HCT116 (cell line): ENCODE measurements around the gene PLB1. TPM values are rescaled to one million over a fixed set of nuclear protein-coding genes. Genes with fewer than 3 reads are reported as not detected.

Experiments
- ATAC-seq: fragments of 200-7000 bp; cut with Tn5 transposase; 2 replicates; pipeline ENCODE4 v1.9.1; 2020; ENCODE audit warnings: mild to moderate bottlenecking, moderate library complexity
- BruUV-seq: library from RNA; stranded (reverse); fragments of 400-500 nt; replicated peaks from 2 replicates; lab custom pipeline; 2021; lab: Mats Ljungman, UMichigan
- CTCF ChIA-PET: fragments of 300-600 bp; sonication (Branson Sonifier 250); formaldehyde crosslinking; loops from one replicate; lab custom pipeline; 2021; ENCODE audit warnings: antibody characterized with exemption; lab: Charles Lee
- POLR2A ChIA-PET: fragments of 300-600, 350-600 bp; sonication (Branson Sonifier 250); formaldehyde crosslinking; loops from one replicate; lab custom pipeline; 2021; ENCODE audit warnings: antibody characterized with exemption; lab: Charles Lee
- RAD21 ChIA-PET, 2 experiments: fragments of 300-600 bp; sonication (Branson Sonifier 250); formaldehyde crosslinking; loops; one replicate each; lab custom pipeline; 2023; ENCODE audit warnings: low total read pairs in 2 of 2; ENCODE audit not compliant: uncharacterized antibody in 2 of 2, unreplicated experiment in 2 of 2, low non-redundant PET in 1 of 2; lab: Charles Lee
- DNase-seq: peaks from one replicate; pipeline ENCODE4 v3.0.0-alpha.2; 2010; ENCODE audit warnings: low read depth, low spot score
- H2AFZ ChIP-seq: fragments of 200-600 bp; shearing (Covaris generic), sonication (generic); 2 replicates; pipeline ENCODE4 v1.6.1; 2017; ENCODE audit warnings: low read depth, mixed run types, mixed read lengths, antibody characterized with exemption, low read length; ENCODE audit not compliant: poor library complexity, severe bottlenecking
- H3K27ac ChIP-seq: 2 replicates; pipeline ENCODE4 v1.5.1; 2012; ENCODE audit warnings: low read depth, low read length
- H3K27me3 ChIP-seq: fragments of 200-600 bp; sonication (generic); 2 replicates; pipeline ENCODE4 v1.6.1; 2016; ENCODE audit warnings: mixed run types, low read length, mixed read lengths; ENCODE audit not compliant: insufficient read depth
- H3K36me3 ChIP-seq, 2 experiments: fragments of 200-500 bp in 1 of 2; fragments of 200-600 bp in 1 of 2; sonication (Bioruptor generic) in 1 of 2; sonication (generic) in 1 of 2; 2 replicates each; pipeline versions ENCODE4 v1.5.1 to v1.6.1; 2014 to 2016; ENCODE audit warnings: low read length in 2 of 2, inconsistent platforms in 1 of 2, mixed read lengths in 1 of 2, mixed run types in 1 of 2; ENCODE audit not compliant: insufficient read depth in 2 of 2, control insufficient read depth in 1 of 2
- H3K4me1 ChIP-seq, 2 experiments: fragments of 200-600 bp in 1 of 2; sonication (generic) in 1 of 2; 2 replicates each; pipeline versions ENCODE4 v1.5.1 to v1.6.1; 2012 to 2017; ENCODE audit warnings: low read length in 2 of 2, inconsistent platforms in 1 of 2, mild to moderate bottlenecking in 1 of 2, mixed read lengths in 1 of 2, mixed run types in 1 of 2, moderate library complexity in 1 of 2; ENCODE audit not compliant: insufficient read depth in 2 of 2, control insufficient read depth in 1 of 2
- H3K4me2 ChIP-seq: fragments of 200-600 bp; sonication (generic); 2 replicates; pipeline ENCODE4 v1.6.1; 2017; ENCODE audit warnings: mixed run types, low read length, mixed read lengths
- H3K4me3 ChIP-seq, 2 experiments: fragments of 200-600 bp in 1 of 2; sonication (generic) in 1 of 2; replicated peaks in 1 of 2; 2 replicates each; pipeline ENCODE4 v1.5.1; 2011 to 2016; ENCODE audit warnings: low read length in 2 of 2, control low read depth in 1 of 2, low read depth in 1 of 2, mild to moderate bottlenecking in 1 of 2, mixed read lengths in 1 of 2, mixed run types in 1 of 2
- H3K79me2 ChIP-seq: fragments of 200-600 bp; sonication (generic); 2 replicates; pipeline ENCODE4 v1.6.1; 2017; ENCODE audit warnings: mild to moderate bottlenecking, mixed run types, low read length, moderate library complexity, mixed read lengths; ENCODE audit not compliant: insufficient read depth
- H3K9ac ChIP-seq: fragments of 200-600 bp; sonication (generic); 2 replicates; pipeline ENCODE4 v1.6.1; 2016; ENCODE audit warnings: low read length, mixed read lengths
- H3K9me2 ChIP-seq: fragments of 200-600 bp; sonication (generic), shearing (Covaris generic); 2 replicates; pipeline ENCODE4 v1.6.1; 2017; ENCODE audit warnings: mixed run types, mild to moderate bottlenecking, moderate library complexity; ENCODE audit not compliant: insufficient read depth
- H3K9me3 ChIP-seq, 2 experiments: fragments of 200-500 bp in 1 of 2; fragments of 200-600 bp in 1 of 2; sonication (Bioruptor generic) in 1 of 2; sonication (generic) in 1 of 2; 2 replicates each; pipeline ENCODE4 v1.6.1; 2014 to 2017; ENCODE audit warnings: low read length in 2 of 2, mixed read lengths in 2 of 2, inconsistent platforms in 1 of 2, low read depth in 1 of 2, mild to moderate bottlenecking in 1 of 2, mixed run types in 1 of 2, moderate library complexity in 1 of 2; ENCODE audit not compliant: control insufficient read depth in 1 of 2, insufficient read depth in 1 of 2
- H4K20me1 ChIP-seq: fragments of 200-600 bp; sonication (generic), shearing (Covaris generic); 2 replicates; pipeline ENCODE4 v1.6.1; 2017; ENCODE audit warnings: mixed run types, mild to moderate bottlenecking, moderate library complexity; ENCODE audit not compliant: insufficient read depth
- ATF3 ChIP-seq: IDR thresholded peaks from 2 replicates; pipeline ENCODE4 v1.6.1; 2012
- CEBPB ChIP-seq: IDR thresholded peaks from 2 replicates; pipeline ENCODE4 v1.6.1; 2012; ENCODE audit warnings: low read depth
- CTCF ChIP-seq, 3 experiments: fragments of 200-600 bp in 1 of 3; sonication (generic) in 1 of 3; IDR thresholded peaks in 2 of 3; conservative IDR thresholded peaks in 1 of 3; 2 replicates each; pipeline ENCODE4 v1.5.1; 2012 to 2017; ENCODE audit warnings: low read depth in 2 of 3, low read length in 2 of 3, antibody characterized with exemption in 1 of 3, borderline replicate concordance in 1 of 3, control low read depth in 1 of 3, mild to moderate bottlenecking in 1 of 3, mixed read lengths in 1 of 3, mixed run types in 1 of 3, moderate library complexity in 1 of 3; ENCODE audit not compliant: insufficient read depth in 1 of 3
- EGR1 ChIP-seq: IDR thresholded peaks from 2 replicates; pipeline ENCODE4 v1.6.1; 2012; ENCODE audit warnings: low read depth
- ELF1 ChIP-seq: IDR thresholded peaks from 2 replicates; pipeline ENCODE4 v1.6.1; 2012; ENCODE audit warnings: low read depth, borderline replicate concordance
- EZH2phosphoT487 ChIP-seq: fragments of 200-600 bp; IDR thresholded peaks from 2 replicates; pipeline ENCODE4 v1.6.1; 2018; ENCODE audit warnings: antibody characterized with exemption, borderline replicate concordance
- FOSL1 ChIP-seq: IDR thresholded peaks from 2 replicates; pipeline ENCODE4 v1.6.1; 2012; ENCODE audit warnings: low read depth
- JUND ChIP-seq: IDR thresholded peaks from 2 replicates; pipeline ENCODE4 v1.6.1; 2012
- MAX ChIP-seq: IDR thresholded peaks from 2 replicates; pipeline ENCODE4 v1.6.1; 2012
- POLR2A ChIP-seq: IDR thresholded peaks from 2 replicates; pipeline ENCODE4 v1.7.0; 2011; ENCODE audit warnings: borderline replicate concordance; ENCODE audit not compliant: insufficient read depth, insufficient read length; ENCODE audit errors: extremely low read depth
- RAD21 ChIP-seq: IDR thresholded peaks from 2 replicates; pipeline ENCODE4 v1.6.1; 2012; ENCODE audit warnings: low read depth, mild to moderate bottlenecking
- REST ChIP-seq: IDR thresholded peaks from 2 replicates; pipeline ENCODE4 v1.6.1; 2012; ENCODE audit warnings: low read depth
- SIN3A ChIP-seq: IDR thresholded peaks from 2 replicates; pipeline ENCODE4 v1.6.1; 2012; ENCODE audit warnings: low read depth
- SP1 ChIP-seq: IDR thresholded peaks from 2 replicates; pipeline ENCODE4 v1.6.1; 2012; ENCODE audit warnings: low read depth
- ZFX ChIP-seq: fragments of 450-650 bp; IDR thresholded peaks from 2 replicates; pipeline ENCODE4 v1.6.1; 2017
- ZNF274 ChIP-seq: fragments of 200-500 bp; sonication (Bioruptor generic); IDR thresholded peaks from 2 replicates; pipeline ENCODE4 v1.6.1; 2014; ENCODE audit warnings: mild to moderate bottlenecking, low read depth, low read length, inconsistent platforms
- intact Hi-C: fragments of 100-400 bp; cut with micrococcal nuclease; formaldehyde crosslinking; loops from 2 replicates; pipeline ENCODE4 v1.10.0; 2022
- total RNA-seq: library from RNA; stranded (reverse); gene quantifications from one replicate; pipeline ENCODE4 v1.2.1, GENCODE V29; 2021; ENCODE audit not compliant: unreplicated experiment

The PLB1 gene
- total RNA-seq, 1 experiment from 2014 or later: 0.49 TPM

- no peak overlapping the region for H3K27ac ChIP-seq
- no peak for ATAC-seq
- H3K4me1 ChIP-seq: peaks cover 14 to 31% of the 10 kb centered on the region in 2 experiments; a peak in 3 of 4 replicates
- no peak for DNase-seq
- ChIA-PET CTCF (interaction anchor here (1.5 kb wide), 1 partner anchor 96 kb away, joined by 3 read pairs; no protein-coding TSS in a partner anchor), RAD21 (no interaction called here), POLR2A (no interaction called here)
- H3K4me2 ChIP-seq: no peak overlapping the region
- H3K27me3 ChIP-seq: no peaks in the 10 kb centered on the region
- H3K9me2 ChIP-seq: no peaks in the 10 kb centered on the region
- intact Hi-C loops: no loop called here
- H4K20me1 ChIP-seq: no peaks in the 10 kb centered on the region
- H3K9me3 ChIP-seq: no peaks in the 10 kb centered on the region
- no peak for TF ChIP-seq ZNF274
- no peak for TF ChIP-seq MAX
- TF ChIP-seq RAD21: no peak
- no peak for TF ChIP-seq FOSL1
- no peak overlapping the region for H2AFZ ChIP-seq
- no peaks in the 10 kb centered on the region for H3K79me2 ChIP-seq
- H3K36me3 ChIP-seq: no peaks in the 10 kb centered on the region
- BruUV-seq: no TSS peak
- H3K4me3 ChIP-seq: no peak overlapping the region
- no peak overlapping the region for H3K9ac ChIP-seq
Measured at GRCh38 chr2:28662468-28663181, 166.8 kb downstream of the PLB1 start.

GRCh38 chr2:28663359-28663758, 167.5 kb downstream of the PLB1 start:
- Histone ChIP-seq H3K36me3 (no peaks in the 10 kb centered on the region), H3K4me2 (no peak overlapping the region), H3K9me2 (no peaks in the 10 kb centered on the region), H3K4me3 (no peak overlapping the region), H2AFZ (no peak overlapping the region), H3K27me3 (no peaks in the 10 kb centered on the region), H3K79me2 (no peaks in the 10 kb centered on the region), H4K20me1 (no peaks in the 10 kb centered on the region), H3K27ac (no peak overlapping the region), H3K9me3 (no peaks in the 10 kb centered on the region), H3K9ac (no peak overlapping the region)
- DNase-seq (no peak), ATAC-seq (peak; percentile 70)
- ChIA-PET CTCF (interaction anchor here (1.5 kb wide), 1 partner anchor 96 kb away, joined by 3 read pairs; no protein-coding TSS in a partner anchor), RAD21 (no interaction called here), POLR2A (no interaction called here)
- TF ChIP-seq CTCF (IDR thresholded peaks at IDR 0.05 in 2 of 3, conservative IDR thresholded peaks at IDR 0.05 in 1 of 3; ENCODE audit: borderline replicate concordance in 1 of 3, insufficient read depth in 1 of 3, low read depth in 2 of 3, low read length in 2 of 3) (no peak), JUND (no peak), RAD21 (no peak; the same call in 1 of the 2 replicates), REST (no peak), CEBPB (no peak), ZNF274 (no peak), ATF3 (no peak), ELF1 (no peak), EGR1 (no peak), POLR2A (no peak), SIN3A (no peak), SP1 (no peak), ZFX (no peak), EZH2phosphoT487 (no peak)
- TF ChIP-seq, all 23 proteins: peak for 0
- H3K4me1 ChIP-seq: peaks cover 14 to 24% of the 10 kb centered on the region in 2 experiments; a peak in 3 of 4 replicates
- intact Hi-C loops: no loop called here
- no TSS peak for BruUV-seq
